Measurements from ENCODE around the gene DMXL1. TPM values are rescaled to one million over a fixed set of nuclear protein-coding genes. Genes with fewer than 3 reads are reported as not detected.

DMXL1 gene
- total RNA-seq, 2 experiments from 2014 or later, result 24.2 to 26.9 TPM

Small RNAs within 50 kb of the gene (microRNA-seq; reads per million reads assigned to microRNA genes)
- gene MIR5706 (ENCODE audit: borderline microRNAs expressed, borderline number of aligned reads, borderline replicate concordance), result not detected

Other genes starting within 250 kb of the DMXL1 start
- gene DTWD2, start 82.5 kb upstream of the DMXL1 start, total RNA-seq, result 1 to 10 TPM; 2.3 to 2.8 TPM